ENCODE results near the gene NOS2. TPM values are rescaled to one million over a fixed set of nuclear protein-coding genes. Genes with fewer than 3 reads are reported as not detected.

NOS2 gene
- polyA plus RNA-seq, 1 donor (not counting 4 experiments of a cell fraction or from before 2014, with no cell fraction given) = not detected

- Histone ChIP-seq H3K79me2 (ENCODE audit: control insufficient read depth, insufficient read depth, low read length) (no peaks in the 10 kb centered on the region), H3K27me3 (ENCODE audit: control insufficient read depth, extremely low read depth, insufficient read depth, low read length) (peaks cover 25% of the 10 kb centered on the region), H3K9me1 (ENCODE audit: control insufficient read depth, extremely low read depth, insufficient read depth, low read length) (no peaks in the 10 kb centered on the region), H3K36me3 (ENCODE audit: control insufficient read depth in 2 of 2, extremely low read depth in 1 of 2, insufficient read depth in 2 of 2, low read length in 2 of 2) (no peaks in the 10 kb centered on the region), H2AFZ (ENCODE audit: control insufficient read depth, low read length) (no peak overlapping the region), H3K27ac (ENCODE audit: control insufficient read depth, insufficient read depth, low read length) (no peak overlapping the region), H3K4me2 (ENCODE audit: control insufficient read depth, extremely low read depth, insufficient read depth, low read depth, low read length) (no peak overlapping the region), H3K9me3 (ENCODE audit: control insufficient read depth, low read depth, low read length) (no peaks in the 10 kb centered on the region), H4K20me1 (ENCODE audit: control insufficient read depth, extremely low read depth, insufficient read depth, low read length) (no peaks in the 10 kb centered on the region), H3K4me3 (ENCODE audit: control insufficient read depth in 2 of 3, extremely low read depth in 1 of 3, insufficient read depth in 2 of 3, low read depth in 1 of 3, low read length in 3 of 3) (no peak overlapping the region), H3K9ac (ENCODE audit: control insufficient read depth, extremely low read depth, insufficient read depth, low read length) (no peak overlapping the region), H3K4me1 (ENCODE audit: control insufficient read depth, extremely low read depth, insufficient read depth, low read length) (peaks cover 5% of the 10 kb centered on the region)
- DNase-seq (ENCODE audit: low read depth, low spot score) = no peak
- TF ChIP-seq, protein P1, sequence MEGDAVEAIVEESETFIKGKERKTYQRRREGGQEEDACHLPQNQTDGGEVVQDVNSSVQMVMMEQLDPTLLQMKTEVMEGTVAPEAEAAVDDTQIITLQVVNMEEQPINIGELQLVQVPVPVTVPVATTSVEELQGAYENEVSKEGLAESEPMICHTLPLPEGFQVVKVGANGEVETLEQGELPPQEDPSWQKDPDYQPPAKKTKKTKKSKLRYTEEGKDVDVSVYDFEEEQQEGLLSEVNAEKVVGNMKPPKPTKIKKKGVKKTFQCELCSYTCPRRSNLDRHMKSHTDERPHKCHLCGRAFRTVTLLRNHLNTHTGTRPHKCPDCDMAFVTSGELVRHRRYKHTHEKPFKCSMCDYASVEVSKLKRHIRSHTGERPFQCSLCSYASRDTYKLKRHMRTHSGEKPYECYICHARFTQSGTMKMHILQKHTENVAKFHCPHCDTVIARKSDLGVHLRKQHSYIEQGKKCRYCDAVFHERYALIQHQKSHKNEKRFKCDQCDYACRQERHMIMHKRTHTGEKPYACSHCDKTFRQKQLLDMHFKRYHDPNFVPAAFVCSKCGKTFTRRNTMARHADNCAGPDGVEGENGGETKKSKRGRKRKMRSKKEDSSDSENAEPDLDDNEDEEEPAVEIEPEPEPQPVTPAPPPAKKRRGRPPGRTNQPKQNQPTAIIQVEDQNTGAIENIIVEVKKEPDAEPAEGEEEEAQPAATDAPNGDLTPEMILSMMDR (optimal IDR thresholded peaks at IDR 0.05 in 1 of 3, IDR thresholded peaks at IDR 0.05 in 1 of 3, conservative IDR thresholded peaks at IDR 0.05 in 1 of 3; ENCODE audit: extremely low read depth in 1 of 3, insufficient read depth in 2 of 3, low read length in 3 of 3) = no peak
- TF ChIP-seq EZH2 (IDR thresholded peaks at IDR 0.05; ENCODE audit: low read length) = no peak
- dilution Hi-C loops (cut with MboI; ENCODE audit: extremely low pct_ligation_motif_present, low sequenced_read_pairs) = no loop called here
- FAIRE-seq = no peak
These were observed 2.8 kb upstream of the NOS2 start for GRCh38 chr17:27802962-27803680.

DNA sequence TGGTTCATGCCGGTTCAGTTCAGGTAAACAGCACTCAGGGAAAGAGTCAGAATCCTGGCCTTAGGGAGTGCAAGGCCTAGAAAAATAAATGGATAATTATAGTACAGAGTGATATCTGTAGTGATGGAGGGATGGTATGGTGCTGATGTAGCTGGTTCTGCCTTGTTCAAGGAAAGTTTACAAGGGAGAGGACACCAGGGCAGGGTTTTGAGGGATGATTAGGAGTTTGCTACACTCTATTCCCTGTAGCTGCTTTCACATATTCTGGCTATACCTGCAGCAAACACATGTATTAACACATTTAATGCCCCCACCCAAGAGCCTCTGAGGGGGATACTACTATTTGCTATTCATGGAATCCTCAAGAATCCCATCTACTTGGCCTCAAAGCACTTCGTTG lies 1.7 kb upstream of the NOS2 start:
- H3K27ac ChIP-seq (ENCODE audit: control insufficient read depth, insufficient read depth, low read length) = no peak overlapping the region
- H3K36me3 ChIP-seq (ENCODE audit: control insufficient read depth in 2 of 2, extremely low read depth in 1 of 2, insufficient read depth in 2 of 2, low read length in 2 of 2) = no peaks in the 10 kb centered on the region
- DNase-seq (ENCODE audit: low read depth, low spot score) = no peak
- no peak for FAIRE-seq
- no peak overlapping the region for H3K4me3 ChIP-seq (ENCODE audit: control insufficient read depth in 2 of 3, extremely low read depth in 1 of 3, insufficient read depth in 2 of 3, low read depth in 1 of 3, low read length in 3 of 3)
- no peak overlapping the region for H2AFZ ChIP-seq (ENCODE audit: control insufficient read depth, low read length)
- TF ChIP-seq, protein P1 (optimal IDR thresholded peaks at IDR 0.05 in 1 of 3, IDR thresholded peaks at IDR 0.05 in 1 of 3, conservative IDR thresholded peaks at IDR 0.05 in 1 of 3; ENCODE audit: extremely low read depth in 1 of 3, insufficient read depth in 2 of 3, low read length in 3 of 3) = no peak
- TF ChIP-seq EZH2 (IDR thresholded peaks at IDR 0.05; ENCODE audit: low read length) = no peak
- H3K4me1 ChIP-seq (ENCODE audit: control insufficient read depth, extremely low read depth, insufficient read depth, low read length) = peaks cover 5% of the 10 kb centered on the region
- no peak overlapping the region for H3K9ac ChIP-seq (ENCODE audit: control insufficient read depth, extremely low read depth, insufficient read depth, low read length)
- H3K9me1 ChIP-seq (ENCODE audit: control insufficient read depth, extremely low read depth, insufficient read depth, low read length) = no peaks in the 10 kb centered on the region
- H3K9me3 ChIP-seq (ENCODE audit: control insufficient read depth, low read depth, low read length) = no peaks in the 10 kb centered on the region
- H3K79me2 ChIP-seq (ENCODE audit: control insufficient read depth, insufficient read depth, low read length) = no peaks in the 10 kb centered on the region
- H4K20me1 ChIP-seq (ENCODE audit: control insufficient read depth, extremely low read depth, insufficient read depth, low read length) = no peaks in the 10 kb centered on the region
- H3K27me3 ChIP-seq (ENCODE audit: control insufficient read depth, extremely low read depth, insufficient read depth, low read length) = peaks cover 31% of the 10 kb centered on the region
- no peak overlapping the region for H3K4me2 ChIP-seq (ENCODE audit: control insufficient read depth, extremely low read depth, insufficient read depth, low read depth, low read length)
- dilution Hi-C loops (cut with MboI; ENCODE audit: extremely low pct_ligation_motif_present, low sequenced_read_pairs) = no loop called here
